HEK293 (cell line): ENCODE measurements around the gene NHP2.

ENCODE experiments used
- CTCF ChIA-PET: fragments of 350-600 bp; formaldehyde crosslinking; extraction: SDS; loops from one replicate; lab custom pipeline; 2021; ENCODE audit warnings: antibody characterized with exemption; lab: Yijun Ruan, JAX
- POLR2A ChIA-PET: fragments of 300-600 bp; formaldehyde crosslinking; extraction: SDS; loops from one replicate; lab custom pipeline; 2020; ENCODE audit warnings: antibody characterized with exemption, inconsistent platforms; lab: Yijun Ruan, JAX
- H3K27ac ChIP-seq: fragments of 200-500 bp; sonication (Bioruptor generic); 2 replicates; pipeline ENCODE4 v1.5.1; 2014; ENCODE audit warnings: low read depth, low read length, control low read depth, inconsistent platforms; ENCODE audit errors: extremely low read depth
- H3K36me3 ChIP-seq, 2 experiments: fragments of 200-500 bp in 1 of 2; sonication (Bioruptor generic) in 1 of 2; 1 replicate in 1 of 2; 2 replicates in 1 of 2; pipeline ENCODE4 v1.5.1; 2014 to 2017; ENCODE audit warnings: inconsistent platforms in 2 of 2, low read length in 2 of 2; ENCODE audit not compliant: control insufficient read depth in 2 of 2, insufficient read depth in 1 of 2
- H3K4me1 ChIP-seq: fragments of 200-500 bp; sonication (Bioruptor generic); 2 replicates; pipeline ENCODE4 v1.5.1; 2014; ENCODE audit warnings: mild to moderate bottlenecking, low read length, inconsistent platforms; ENCODE audit not compliant: control insufficient read depth, insufficient read depth
- H3K4me3 ChIP-seq: 2 replicates; pipeline ENCODE4 v1.5.1; 2011; ENCODE audit warnings: low read depth, mild to moderate bottlenecking, control low read depth, low read length, moderate library complexity
- H3K9me3 ChIP-seq: fragments of 200-500 bp; sonication (Bioruptor generic); 2 replicates; pipeline ENCODE4 v1.5.1; 2014; ENCODE audit warnings: low read depth, low read length, inconsistent platforms; ENCODE audit not compliant: control insufficient read depth, insufficient read depth
- GLIS2 ChIP-seq: fragments of 450-650 bp; formaldehyde crosslinking; IDR thresholded peaks from 2 replicates; pipeline ENCODE4 v1.5.1; 2016; ENCODE audit warnings: missing biosample characterization, missing genetic modification characterization
- REPIN1 ChIP-seq: fragments of 450-650 bp; formaldehyde crosslinking; IDR thresholded peaks from 2 replicates; pipeline ENCODE4 v1.5.1; 2017; ENCODE audit warnings: missing biosample characterization, missing genetic modification characterization, low read depth
- SP2 ChIP-seq: fragments of 450-650 bp; formaldehyde crosslinking; IDR thresholded peaks from 2 replicates; pipeline ENCODE4 v1.5.1; 2016; ENCODE audit warnings: missing biosample characterization, missing genetic modification characterization
- TRIM28 ChIP-seq: IDR thresholded peaks from 2 replicates; pipeline ENCODE4 v1.6.1; 2011; ENCODE audit warnings: low read length, control low read depth, borderline replicate concordance
- ZBTB48 ChIP-seq: fragments of 450-650 bp; formaldehyde crosslinking; IDR thresholded peaks from 2 replicates; pipeline ENCODE4 v1.5.1; 2016; ENCODE audit warnings: missing biosample characterization, missing genetic modification characterization
- ZBTB8A ChIP-seq: fragments of 450-650 bp; formaldehyde crosslinking; IDR thresholded peaks from 2 replicates; pipeline ENCODE4 v1.5.1; 2016; ENCODE audit warnings: missing biosample characterization, missing genetic modification characterization
- ZNF133 ChIP-seq: fragments of 450-650 bp; formaldehyde crosslinking; IDR thresholded peaks from 2 replicates; pipeline ENCODE4 v1.5.1; 2016; ENCODE audit warnings: missing biosample characterization, missing genetic modification characterization
- ZNF211 ChIP-seq: fragments of 450-650 bp; formaldehyde crosslinking; IDR thresholded peaks from 2 replicates; pipeline ENCODE4 v1.5.1; 2016; ENCODE audit warnings: low read depth, missing biosample characterization, missing genetic modification characterization
- ZNF324 ChIP-seq: fragments of 450-650 bp; formaldehyde crosslinking; IDR thresholded peaks from 2 replicates; pipeline ENCODE4 v1.5.1; 2016; ENCODE audit warnings: missing biosample characterization, missing genetic modification characterization
- ZNF423 ChIP-seq: fragments of 450-650 bp; formaldehyde crosslinking; IDR thresholded peaks from 2 replicates; pipeline ENCODE4 v1.5.1; 2016; ENCODE audit warnings: missing biosample characterization, missing genetic modification characterization
- ZNF426 ChIP-seq: fragments of 450-650 bp; formaldehyde crosslinking; IDR thresholded peaks from 2 replicates; pipeline ENCODE4 v1.5.1; 2017; ENCODE audit warnings: missing biosample characterization, missing genetic modification characterization, mild to moderate bottlenecking, inconsistent platforms, moderate library complexity
- ZNF596 ChIP-seq: fragments of 450-650 bp; IDR thresholded peaks from 2 replicates; pipeline ENCODE4 v1.5.0; 2018; ENCODE audit warnings: missing biosample characterization, mild to moderate bottlenecking, missing genetic modification characterization, moderate library complexity
- ZNF654 ChIP-seq: fragments of 450-650 bp; formaldehyde crosslinking; IDR thresholded peaks from 2 replicates; pipeline ENCODE4 v1.5.1; 2016; ENCODE audit warnings: low read depth, missing biosample characterization, missing genetic modification characterization
- ZNF692 ChIP-seq: fragments of 450-650 bp; formaldehyde crosslinking; IDR thresholded peaks from 2 replicates; pipeline ENCODE4 v1.5.1; 2016; ENCODE audit warnings: missing biosample characterization, missing genetic modification characterization
- TF ChIP-seq, protein P1 (sequence below): fragments of 450-650 bp; formaldehyde crosslinking; IDR thresholded peaks from 2 replicates; pipeline ENCODE4 v1.5.1; 2016; ENCODE audit warnings: missing biosample characterization, missing genetic modification characterization
- TF ChIP-seq, protein P2 (sequence below): fragments of 450-650 bp; formaldehyde crosslinking; IDR thresholded peaks from 2 replicates; pipeline ENCODE4 v1.5.1; 2016; ENCODE audit warnings: missing biosample characterization, missing genetic modification characterization
- TF ChIP-seq, protein P3 (sequence below): fragments of 450-650 bp; formaldehyde crosslinking; IDR thresholded peaks from 2 replicates; pipeline ENCODE4 v1.5.1; 2016; ENCODE audit warnings: missing biosample characterization, missing genetic modification characterization

The NHP2 gene

DNA sequence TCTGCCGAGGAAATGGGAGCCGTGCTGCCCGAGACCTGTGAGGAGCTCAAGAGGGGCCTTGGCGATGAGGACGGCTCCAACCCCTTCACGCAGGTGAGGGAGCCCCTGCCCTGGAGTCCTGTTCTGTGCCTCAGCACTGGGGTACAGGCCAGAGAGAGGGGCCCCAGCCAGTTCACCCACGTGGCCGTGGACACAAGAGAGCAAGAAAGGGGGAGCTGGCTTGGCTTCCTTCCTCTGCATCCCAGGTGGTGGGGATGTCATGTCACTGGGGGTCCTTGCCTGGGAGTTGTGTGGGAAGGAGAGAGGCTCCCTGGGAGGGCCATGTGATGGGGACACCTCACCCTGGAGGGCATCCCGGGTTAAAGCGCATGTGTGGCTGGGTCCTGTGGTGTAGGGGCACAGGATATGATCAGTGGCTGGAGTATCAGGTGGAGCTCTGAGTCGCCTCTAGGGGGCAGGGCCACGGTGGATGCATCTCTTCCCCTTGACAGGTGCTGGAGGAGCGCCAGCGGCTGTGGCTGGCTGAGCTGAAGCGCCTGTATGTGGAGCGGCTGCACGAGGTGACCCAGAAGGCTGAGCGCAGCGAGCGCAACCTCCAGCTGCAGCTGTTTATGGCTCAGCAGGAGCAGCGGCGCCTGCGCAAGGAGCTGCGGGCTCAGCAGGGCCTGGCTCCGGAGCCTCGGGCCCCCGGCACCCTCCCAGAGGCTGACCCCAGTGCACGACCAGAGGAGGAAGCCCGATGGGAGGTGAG lies 32.9 kb downstream of the NHP2 start (continued):
- TF ChIP-seq ZNF692 (tag by site-specific recombination), result peak; percentile 62
- TF ChIP-seq ZNF654 (tag by site-specific recombination), result no peak
- TF ChIP-seq REPIN1 (tag by site-specific recombination), result no peak
- TF ChIP-seq ZNF423 (tag by site-specific recombination), result peak; percentile 52; the same call in 1 of the 2 replicates
- TF ChIP-seq ZNF133 (tag by site-specific recombination), result no peak
- TF ChIP-seq TRIM28, result no peak
- TF ChIP-seq ZNF211 (tag by site-specific recombination), result no peak
- TF ChIP-seq ZNF426 (tag by site-specific recombination), result no peak
- TF ChIP-seq ZBTB48 (tag by site-specific recombination), result peak; percentile 24; the same call in 1 of the 2 replicates
- TF ChIP-seq, protein P1, sequence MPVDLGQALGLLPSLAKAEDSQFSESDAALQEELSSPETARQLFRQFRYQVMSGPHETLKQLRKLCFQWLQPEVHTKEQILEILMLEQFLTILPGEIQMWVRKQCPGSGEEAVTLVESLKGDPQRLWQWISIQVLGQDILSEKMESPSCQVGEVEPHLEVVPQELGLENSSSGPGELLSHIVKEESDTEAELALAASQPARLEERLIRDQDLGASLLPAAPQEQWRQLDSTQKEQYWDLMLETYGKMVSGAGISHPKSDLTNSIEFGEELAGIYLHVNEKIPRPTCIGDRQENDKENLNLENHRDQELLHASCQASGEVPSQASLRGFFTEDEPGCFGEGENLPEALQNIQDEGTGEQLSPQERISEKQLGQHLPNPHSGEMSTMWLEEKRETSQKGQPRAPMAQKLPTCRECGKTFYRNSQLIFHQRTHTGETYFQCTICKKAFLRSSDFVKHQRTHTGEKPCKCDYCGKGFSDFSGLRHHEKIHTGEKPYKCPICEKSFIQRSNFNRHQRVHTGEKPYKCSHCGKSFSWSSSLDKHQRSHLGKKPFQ (tag by site-specific recombination), result no peak
- TF ChIP-seq, protein P2, sequence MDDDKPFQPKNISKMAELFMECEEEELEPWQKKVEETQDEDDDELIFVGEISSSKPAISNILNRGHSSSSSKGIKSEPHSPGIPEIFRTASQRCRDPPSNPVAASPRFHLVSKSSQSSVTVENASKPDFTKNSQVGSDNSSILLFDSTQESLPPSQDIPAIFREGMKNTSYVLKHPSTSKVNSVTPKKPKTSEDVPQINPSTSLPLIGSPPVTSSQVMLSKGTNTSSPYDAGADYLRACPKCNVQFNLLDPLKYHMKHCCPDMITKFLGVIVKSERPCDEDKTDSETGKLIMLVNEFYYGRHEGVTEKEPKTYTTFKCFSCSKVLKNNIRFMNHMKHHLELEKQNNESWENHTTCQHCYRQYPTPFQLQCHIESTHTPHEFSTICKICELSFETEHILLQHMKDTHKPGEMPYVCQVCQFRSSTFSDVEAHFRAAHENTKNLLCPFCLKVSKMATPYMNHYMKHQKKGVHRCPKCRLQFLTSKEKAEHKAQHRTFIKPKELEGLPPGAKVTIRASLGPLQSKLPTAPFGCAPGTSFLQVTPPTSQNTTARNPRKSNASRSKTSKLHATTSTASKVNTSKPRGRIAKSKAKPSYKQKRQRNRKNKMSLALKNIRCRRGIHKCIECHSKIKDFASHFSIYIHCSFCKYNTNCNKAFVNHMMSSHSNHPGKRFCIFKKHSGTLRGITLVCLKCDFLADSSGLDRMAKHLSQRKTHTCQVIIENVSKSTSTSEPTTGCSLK (tag by site-specific recombination), result no peak
- TF ChIP-seq SP2 (tag by site-specific recombination), result peak; percentile 54
- peak; percentile 77 for TF ChIP-seq ZBTB8A (tag by site-specific recombination)
- TF ChIP-seq ZNF324 (tag by site-specific recombination), result no peak

GRCh38 chr5:178119915-178120606 lies 33.6 kb downstream of the NHP2 start:
- TF ChIP-seq, protein P3, sequence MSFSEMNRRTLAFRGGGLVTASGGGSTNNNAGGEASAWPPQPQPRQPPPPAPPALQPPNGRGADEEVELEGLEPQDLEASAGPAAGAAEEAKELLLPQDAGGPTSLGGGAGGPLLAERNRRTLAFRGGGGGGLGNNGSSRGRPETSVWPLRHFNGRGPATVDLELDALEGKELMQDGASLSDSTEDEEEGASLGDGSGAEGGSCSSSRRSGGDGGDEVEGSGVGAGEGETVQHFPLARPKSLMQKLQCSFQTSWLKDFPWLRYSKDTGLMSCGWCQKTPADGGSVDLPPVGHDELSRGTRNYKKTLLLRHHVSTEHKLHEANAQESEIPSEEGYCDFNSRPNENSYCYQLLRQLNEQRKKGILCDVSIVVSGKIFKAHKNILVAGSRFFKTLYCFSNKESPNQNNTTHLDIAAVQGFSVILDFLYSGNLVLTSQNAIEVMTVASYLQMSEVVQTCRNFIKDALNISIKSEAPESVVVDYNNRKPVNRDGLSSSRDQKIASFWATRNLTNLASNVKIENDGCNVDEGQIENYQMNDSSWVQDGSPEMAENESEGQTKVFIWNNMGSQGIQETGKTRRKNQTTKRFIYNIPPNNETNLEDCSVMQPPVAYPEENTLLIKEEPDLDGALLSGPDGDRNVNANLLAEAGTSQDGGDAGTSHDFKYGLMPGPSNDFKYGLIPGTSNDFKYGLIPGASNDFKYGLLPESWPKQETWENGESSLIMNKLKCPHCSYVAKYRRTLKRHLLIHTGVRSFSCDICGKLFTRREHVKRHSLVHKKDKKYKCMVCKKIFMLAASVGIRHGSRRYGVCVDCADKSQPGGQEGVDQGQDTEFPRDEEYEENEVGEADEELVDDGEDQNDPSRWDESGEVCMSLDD (tag by site-specific recombination), result no peak
- TF ChIP-seq ZNF133 (tag by site-specific recombination), result no peak
- no peak for TF ChIP-seq ZNF596 (tag by site-specific recombination)
- TF ChIP-seq GLIS2, result no peak
- Histone ChIP-seq H3K9me3 (no peaks in the 10 kb centered on the region), H3K27ac (no peak overlapping the region), H3K4me3 (no peak overlapping the region), H3K4me1 (0 out of 2 replicates have a peak, but pooled peaks cover 2% of the 10 kb centered on the region), H3K36me3 (peaks cover 0 to 10% of the 10 kb centered on the region in 2 experiments; a peak in 1 of 3 replicates)
- CTCF ChIA-PET, result interaction anchor here (0.6 to 2.1 kb wide), 20 partner anchors 9 to 1583 kb away, joined by 3 to 19 read pairs (median 6); no protein-coding TSS in a partner anchor
- POLR2A ChIA-PET, result interaction anchor here (0.6 to 2.2 kb wide), 9 partner anchors 10 to 794 kb away, joined by 3 to 13 read pairs (median 4); partner anchors contain the start of gene HNRNPAB
